Stimulated activated CD8-positive, alpha-beta memory T cell treated with anti-CD3 and anti-CD28 coated beads, Interleukin-15, amount 100 ng/mL, for 48 hours (primary cell): Measurements from ENCODE around the gene ELL3.
A peak's percentile ranks its signal among the peaks of the same experiment; 100 is the strongest.
"Not testable (repeated sequence)": the region's sequence is repeated elsewhere in the genome, so short reads cannot be mapped to it uniquely, and the experiment has no call there.

Source experiments
- DNase-seq, 2 donors: peaks; one replicate each; pipeline ENCODE4 v3.0.0-alpha.2; 2020; ENCODE audit warnings: low read depth in 2 of 2

The ELL3 gene

GRCh38 chr15:43791993-43792760 lies 15.4 kb upstream of the ELL3 start, which contains the start of gene SERF2:
Gene SERF2 (plus strand): TSS chr15:43792320. CDS start chr15:43792377, 57 bp downstream.
- DNase-seq = peak; percentile 100

GRCh38 chr15:43789409-43789808 lies 12.6 kb upstream of the ELL3 start:
- no peak for DNase-seq

- no peak for DNase-seq
Measured at GRCh38 chr15:43779016-43779415, 2.2 kb upstream of the ELL3 start.

- DNase-seq = peak; percentile 86 to 88
Measured at GRCh38 chr15:43777267-43777914, 625 bp upstream of the ELL3 start.

- peak in 1 of 2 donors; percentile 20 for DNase-seq
Measured at GRCh38 chr15:43776101-43776717, 557 bp downstream of the ELL3 start.

- DNase-seq = no peak
Measured at GRCh38 chr15:43775411-43775965, 1.3 kb downstream of the ELL3 start.

- no peak for DNase-seq
Measured at GRCh38 chr15:43774062-43774461, 2.7 kb downstream of the ELL3 start.

- no peak for DNase-seq
Measured at GRCh38 chr15:43772624-43773023, 4.1 kb downstream of the ELL3 start.

GRCh38 chr15:43771816-43772215 lies 5.0 kb downstream of the ELL3 start:
- no peak for DNase-seq

GRCh38 chr15:43769584-43770228 lies 7.1 kb downstream of the ELL3 start:
- DNase-seq = no peak

- no peak for DNase-seq
Measured at GRCh38 chr15:43763819-43764446, 12.8 kb downstream of the ELL3 start.

GRCh38 chr15:43762824-43763223 lies 13.9 kb downstream of the ELL3 start:
- DNase-seq = no peak

- DNase-seq = no peak
Measured at GRCh38 chr15:43751885-43752284, 24.9 kb downstream of the ELL3 start.

GRCh38 chr15:43749690-43750345 lies 26.9 kb downstream of the ELL3 start:
- peak in 1 of 2 donors; percentile 18 for DNase-seq

- DNase-seq = no peak
Measured at GRCh38 chr15:43748376-43748775, 28.4 kb downstream of the ELL3 start.

GRCh38 chr15:43746903-43747309 lies 29.9 kb downstream of the ELL3 start:
- not testable (repeated sequence) for DNase-seq

GRCh38 chr15:43746245-43746902 lies 30.4 kb downstream of the ELL3 start, which contains the start of gene PDIA3:
Gene PDIA3 (plus strand): TSS chr15:43746438. CDS start chr15:43746540, 102 bp downstream.
- peak; percentile 87 to 88 for DNase-seq

- no peak for DNase-seq
Measured at GRCh38 chr15:43735416-43735815, 41.4 kb downstream of the ELL3 start.

- not testable (repeated sequence) for DNase-seq
Measured at GRCh38 chr15:43728053-43728725, 48.6 kb downstream of the ELL3 start.

- not testable (repeated sequence) for DNase-seq
Measured at GRCh38 chr15:43726306-43726705, 50.5 kb downstream of the ELL3 start.
